NT2/D1 (cell line): ENCODE measurements around the gene RASEF.
"Not testable (repeated sequence)": the region's sequence is repeated elsewhere in the genome, so short reads cannot be mapped to it uniquely, and the experiment has no call there.

Source experiments
- DNase-seq: peaks from one replicate; pipeline ENCODE4 v3.0.0-alpha.2; 2011; ENCODE audit warnings: low read depth, low spot score
- H3K27me3 ChIP-seq: 2 replicates; pipeline ENCODE4 v1.6.0; 2011; ENCODE audit warnings: mild to moderate bottlenecking; ENCODE audit not compliant: insufficient read length, insufficient read depth
- H3K36me3 ChIP-seq: 2 replicates; pipeline ENCODE4 v1.6.1; 2011; ENCODE audit warnings: mild to moderate bottlenecking, low read length, mixed read lengths; ENCODE audit not compliant: insufficient read depth, insufficient read length
- H3K4me1 ChIP-seq: 2 replicates; pipeline ENCODE4 v1.5.1; 2011; ENCODE audit not compliant: insufficient read depth, insufficient read length
- H3K4me3 ChIP-seq: 2 replicates; pipeline ENCODE4 v1.5.1; 2011; ENCODE audit warnings: low read depth; ENCODE audit not compliant: insufficient read length
- H3K9ac ChIP-seq: 2 replicates; pipeline ENCODE4 v1.6.0; 2011; ENCODE audit warnings: low read depth; ENCODE audit not compliant: insufficient read length
- H3K9me3 ChIP-seq: 2 replicates; pipeline ENCODE4 v1.5.1; 2011; ENCODE audit warnings: mild to moderate bottlenecking, low read length; ENCODE audit not compliant: insufficient read depth
- SUZ12 ChIP-seq: IDR thresholded peaks from 2 replicates; pipeline ENCODE4 v1.6.1; 2011; ENCODE audit not compliant: insufficient read length, insufficient read depth; ENCODE audit errors: extremely low read depth
- YY1 ChIP-seq: IDR thresholded peaks from 2 replicates; pipeline ENCODE4 v1.6.1; 2011; ENCODE audit not compliant: insufficient read length, insufficient read depth
- ZNF274 ChIP-seq: IDR thresholded peaks from 2 replicates; pipeline ENCODE4 v1.6.1; 2011; ENCODE audit warnings: mild to moderate bottlenecking, low read depth, low read length

Gene RASEF

DNA sequence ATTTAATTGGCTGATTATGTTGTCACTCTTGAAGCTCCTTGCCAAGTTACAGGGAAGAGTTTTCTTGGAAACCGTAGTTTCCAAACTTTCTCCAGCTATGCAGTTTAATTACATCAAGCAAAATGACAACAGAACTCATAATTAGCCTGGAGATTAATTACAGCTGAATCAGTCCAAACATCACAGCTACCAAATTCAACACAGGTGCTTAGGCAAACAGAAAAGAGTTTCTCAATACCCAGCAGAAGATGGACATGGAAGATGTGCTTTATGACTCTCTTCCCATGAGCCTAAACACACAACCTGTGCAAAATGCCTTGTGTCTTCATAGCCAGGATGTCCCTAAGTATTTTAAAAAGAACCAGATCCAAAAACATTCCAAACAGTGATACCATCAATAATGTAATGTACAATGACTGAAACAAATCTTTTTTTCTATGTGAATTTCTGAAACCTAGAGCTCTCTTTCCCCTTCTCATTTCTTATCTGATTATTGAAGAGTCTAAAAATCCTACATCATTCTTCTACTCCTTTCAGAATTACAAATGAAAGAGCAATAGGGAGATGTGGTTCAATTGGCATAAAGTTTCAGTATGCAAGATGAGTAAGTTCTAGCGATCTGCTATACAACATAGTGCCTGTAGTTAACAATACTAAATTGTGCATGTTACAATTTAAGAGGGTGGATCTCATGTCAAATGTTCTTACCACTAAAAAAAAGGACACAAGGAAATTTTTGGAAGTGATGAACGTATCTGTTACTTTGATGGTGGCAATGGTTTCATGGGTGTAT lies 124.3 kb downstream of the RASEF start:
- DNase-seq: no peak
- Histone ChIP-seq H3K4me3 (no peak overlapping the region), H3K27me3 (no peaks in the 10 kb centered on the region)

DNA sequence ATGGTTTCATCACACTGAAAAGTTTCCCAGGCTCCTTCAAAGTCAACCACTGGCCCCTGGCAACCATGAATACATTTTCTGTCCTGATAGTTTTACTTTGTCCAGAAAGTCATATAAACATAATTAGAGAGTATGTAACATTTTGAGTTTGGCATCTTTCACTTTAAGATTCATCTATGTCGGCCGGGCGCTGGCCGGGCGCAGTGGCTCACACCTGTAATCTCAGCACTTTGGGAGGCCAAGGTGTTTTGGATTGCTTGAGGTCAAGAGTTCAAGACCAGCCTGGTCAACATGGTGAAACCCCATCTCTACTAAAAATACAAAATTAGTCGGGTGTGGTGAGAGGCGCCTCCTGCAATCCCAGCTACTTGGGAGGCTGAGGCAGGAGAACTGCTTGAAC lies 126.4 kb downstream of the RASEF start:
- not testable (repeated sequence) for DNase-seq, H3K27me3 ChIP-seq, H3K4me3 ChIP-seq, H3K9me3 ChIP-seq, H3K4me1 ChIP-seq, H3K36me3 ChIP-seq, H3K9ac ChIP-seq

More for the DNA sequence above, 124.3 kb downstream of the RASEF start:
- H3K36me3 ChIP-seq: no peaks in the 10 kb centered on the region
- no peak for TF ChIP-seq ZNF274
- no peak for TF ChIP-seq YY1
- no peak for TF ChIP-seq SUZ12
- H3K9me3 ChIP-seq: 0 out of 2 replicates have a peak, but pooled peaks cover 3% of the 10 kb centered on the region
- no peaks in the 10 kb centered on the region for H3K4me1 ChIP-seq
- H3K9ac ChIP-seq: no peak overlapping the region

DNA sequence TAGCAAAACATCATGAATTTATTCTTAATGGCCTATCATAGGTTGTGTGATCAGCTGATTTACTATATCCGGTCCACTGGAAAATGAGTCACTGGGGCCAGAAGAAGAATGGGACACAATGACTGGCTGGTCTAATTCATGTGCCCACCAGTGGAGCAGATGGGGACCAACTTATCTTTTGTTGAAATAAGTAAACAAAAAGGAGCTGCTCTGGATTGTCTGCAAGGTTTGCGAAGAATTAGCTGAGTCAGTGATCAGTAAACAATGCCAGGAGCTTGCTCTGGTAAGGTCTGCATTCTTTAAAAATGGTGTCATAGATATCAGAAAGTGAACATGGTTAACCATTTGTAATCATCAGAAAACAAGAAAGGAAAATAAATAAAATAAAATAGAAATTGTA lies 128.0 kb downstream of the RASEF start:
- Histone ChIP-seq H3K27me3 (no peaks in the 10 kb centered on the region), H3K36me3 (no peaks in the 10 kb centered on the region), H3K4me1 (no peaks in the 10 kb centered on the region), H3K9ac (no peak overlapping the region), H3K4me3 (no peak overlapping the region), H3K9me3 (0 out of 2 replicates have a peak, but pooled peaks cover 3% of the 10 kb centered on the region)
- no peak for TF ChIP-seq YY1
- TF ChIP-seq SUZ12: no peak
- no peak for TF ChIP-seq ZNF274
- DNase-seq: peak; percentile 22

DNA sequence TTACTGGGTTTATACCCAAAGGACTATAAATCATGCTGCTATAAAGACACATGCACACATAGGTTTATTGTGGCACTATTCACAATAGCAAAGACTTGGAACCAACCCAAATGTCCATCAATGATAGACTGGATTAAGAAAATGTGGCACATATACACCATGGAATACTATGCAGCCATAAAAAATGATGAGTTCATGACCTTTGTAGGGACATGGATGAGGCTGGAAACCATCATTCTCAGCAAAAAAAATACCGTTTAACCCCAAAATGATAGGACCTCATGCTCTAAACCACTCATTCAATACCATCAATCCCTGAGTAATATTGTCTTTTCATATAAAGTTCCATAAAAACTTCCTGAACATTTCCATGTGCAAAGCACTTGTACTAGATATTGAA lies 128.9 kb downstream of the RASEF start:
- not testable (repeated sequence) for DNase-seq, H3K27me3 ChIP-seq, H3K9ac ChIP-seq, H3K4me3 ChIP-seq, H3K4me1 ChIP-seq, H3K36me3 ChIP-seq, H3K9me3 ChIP-seq

DNA sequence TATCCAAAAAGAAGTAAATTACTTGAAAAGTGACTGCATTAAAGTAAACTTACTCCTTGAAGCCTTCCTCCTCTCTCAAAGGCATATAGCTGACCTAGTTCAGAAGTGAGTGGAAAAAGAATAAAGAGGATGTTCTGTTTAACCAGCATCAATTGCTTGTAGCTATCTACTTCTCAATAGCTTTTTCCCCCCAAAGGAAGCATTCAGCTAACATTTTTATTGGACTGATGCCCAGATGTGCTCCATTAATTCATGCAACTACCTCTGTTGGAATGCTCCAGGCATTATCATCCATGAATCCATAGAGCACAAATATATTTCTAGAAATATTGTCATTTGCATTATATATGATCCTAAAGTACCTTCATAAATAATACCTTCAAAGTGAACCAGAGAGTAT lies 132.8 kb downstream of the RASEF start:
- no peaks in the 10 kb centered on the region for H3K4me1 ChIP-seq
- no peaks in the 10 kb centered on the region for H3K36me3 ChIP-seq
- H3K9me3 ChIP-seq: 0 out of 2 replicates have a peak, but pooled peaks cover 3% of the 10 kb centered on the region
- no peak for DNase-seq
- no peak for TF ChIP-seq YY1
- TF ChIP-seq SUZ12: no peak
- TF ChIP-seq ZNF274: no peak
- no peaks in the 10 kb centered on the region for H3K27me3 ChIP-seq
- H3K4me3 ChIP-seq: no peak overlapping the region
- no peak overlapping the region for H3K9ac ChIP-seq
